HG03135 (cell line): ENCODE results near the gene NDOR1.
"Not testable (repeated sequence)": the region's sequence is repeated elsewhere in the genome, so short reads cannot be mapped to it uniquely, and the experiment has no call there.

Experiments used
- ATAC-seq: cut with Tn5 transposase; IDR thresholded peaks from one replicate; pipeline ENCODE4 v1.9.1; 2021; ENCODE audit warnings: mild to moderate bottlenecking, moderate library complexity; ENCODE audit not compliant: unreplicated experiment

The NDOR1 gene

GRCh38 chr9:137229903-137230704, 24.6 kb downstream of the NDOR1 start:
- no peak for ATAC-seq

- no peak for ATAC-seq
Measured at GRCh38 chr9:137230705-137231371, 25.3 kb downstream of the NDOR1 start, which contains the start of gene SLC34A3. SLC34A3 (plus strand) TSS chr9:137230901; CDS start chr9:137231703, 802 bp downstream.

- no peak for ATAC-seq
Measured at GRCh38 chr9:137231372-137232039, 26.0 kb downstream of the NDOR1 start.

- no peak for ATAC-seq
Measured at GRCh38 chr9:137232101-137232500, 26.6 kb downstream of the NDOR1 start.

- ATAC-seq: no peak
Measured at GRCh38 chr9:137232510-137232909, 27.0 kb downstream of the NDOR1 start.

- no peak for ATAC-seq
Measured at GRCh38 chr9:137233143-137233980, 27.9 kb downstream of the NDOR1 start.

GRCh38 chr9:137234055-137234697, 28.7 kb downstream of the NDOR1 start:
- no peak for ATAC-seq

GRCh38 chr9:137234758-137235423, 29.4 kb downstream of the NDOR1 start:
- ATAC-seq: no peak

- ATAC-seq: no peak
Measured at GRCh38 chr9:137235424-137236237, 30.1 kb downstream of the NDOR1 start.

- peak; percentile 19 for ATAC-seq
Measured at GRCh38 chr9:137236238-137236935, 30.9 kb downstream of the NDOR1 start.

GRCh38 chr9:137236936-137237421, 31.5 kb downstream of the NDOR1 start:
- no peak for ATAC-seq

- no peak for ATAC-seq
Measured at GRCh38 chr9:137237759-137238726, 32.5 kb downstream of the NDOR1 start.

GRCh38 chr9:137239541-137240200, 34.2 kb downstream of the NDOR1 start:
- ATAC-seq: not testable (repeated sequence)

- peak; percentile 29 for ATAC-seq
Measured at GRCh38 chr9:137240318-137240840, 34.9 kb downstream of the NDOR1 start.

- ATAC-seq: peak; percentile 75
Measured at GRCh38 chr9:137240841-137241489, 35.5 kb downstream of the NDOR1 start, which contains the start of gene TUBB4B. TUBB4B (plus strand) TSS chr9:137241287; CDS start chr9:137241361, 74 bp downstream.
